ENCODE measurements around the gene RRP8.
A peak's percentile ranks its signal among the peaks of the same experiment; 100 is the strongest.

RRP8 gene

DNA sequence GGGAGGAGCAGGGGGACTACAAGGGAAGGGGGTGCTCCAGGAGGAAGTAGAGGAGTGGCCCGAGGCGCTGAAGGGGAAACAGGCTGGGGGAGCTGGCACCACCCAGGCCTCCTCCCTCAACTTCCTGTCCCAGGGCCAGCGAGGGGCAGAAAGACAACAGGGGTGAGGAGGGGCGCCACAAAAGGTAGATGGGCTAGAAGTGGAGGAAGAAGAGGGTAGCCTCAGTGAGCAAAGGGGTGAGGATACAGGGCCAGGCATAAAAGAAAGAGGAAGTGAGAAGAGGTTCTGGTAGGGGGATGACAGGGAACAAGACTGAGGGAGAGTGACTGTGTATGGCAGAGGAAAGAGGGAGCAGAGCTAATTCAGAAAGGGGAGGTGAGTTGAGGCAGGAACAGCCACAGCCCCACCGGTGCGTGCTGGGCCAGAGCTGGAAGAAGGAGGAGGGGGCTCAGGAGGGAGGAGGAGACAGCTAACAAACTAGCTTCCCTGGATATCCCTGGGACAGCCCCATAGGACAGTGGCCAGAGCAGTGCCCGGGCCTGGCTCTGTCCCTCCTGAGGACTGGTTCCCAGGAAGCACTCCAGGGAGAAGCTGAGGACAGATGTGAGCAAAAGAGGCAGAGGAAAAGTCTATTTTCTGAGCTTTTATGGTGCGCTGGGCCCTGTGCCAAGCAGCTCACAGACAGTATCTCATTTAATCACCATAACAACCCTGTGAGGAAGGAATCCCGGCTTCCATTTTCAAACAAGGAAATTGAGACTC lies 43.7 kb upstream of the RRP8 start:
- DNase-seq (ENCODE audit: extremely low read depth, low read depth): no peak
- TF ChIP-seq, protein P1, sequence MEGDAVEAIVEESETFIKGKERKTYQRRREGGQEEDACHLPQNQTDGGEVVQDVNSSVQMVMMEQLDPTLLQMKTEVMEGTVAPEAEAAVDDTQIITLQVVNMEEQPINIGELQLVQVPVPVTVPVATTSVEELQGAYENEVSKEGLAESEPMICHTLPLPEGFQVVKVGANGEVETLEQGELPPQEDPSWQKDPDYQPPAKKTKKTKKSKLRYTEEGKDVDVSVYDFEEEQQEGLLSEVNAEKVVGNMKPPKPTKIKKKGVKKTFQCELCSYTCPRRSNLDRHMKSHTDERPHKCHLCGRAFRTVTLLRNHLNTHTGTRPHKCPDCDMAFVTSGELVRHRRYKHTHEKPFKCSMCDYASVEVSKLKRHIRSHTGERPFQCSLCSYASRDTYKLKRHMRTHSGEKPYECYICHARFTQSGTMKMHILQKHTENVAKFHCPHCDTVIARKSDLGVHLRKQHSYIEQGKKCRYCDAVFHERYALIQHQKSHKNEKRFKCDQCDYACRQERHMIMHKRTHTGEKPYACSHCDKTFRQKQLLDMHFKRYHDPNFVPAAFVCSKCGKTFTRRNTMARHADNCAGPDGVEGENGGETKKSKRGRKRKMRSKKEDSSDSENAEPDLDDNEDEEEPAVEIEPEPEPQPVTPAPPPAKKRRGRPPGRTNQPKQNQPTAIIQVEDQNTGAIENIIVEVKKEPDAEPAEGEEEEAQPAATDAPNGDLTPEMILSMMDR (IDR thresholded peaks at IDR 0.05; ENCODE audit: low read depth, low read length): no peak

GRCh38 chr11:6646576-6646917 lies 43.1 kb upstream of the RRP8 start:
- TF ChIP-seq, protein P1 (IDR thresholded peaks at IDR 0.05; ENCODE audit: low read depth, low read length): no peak
- DNase-seq (ENCODE audit: extremely low read depth, low read depth): peak; percentile 48

GRCh38 chr11:6646071-6646470 lies 42.7 kb upstream of the RRP8 start:
- DNase-seq (ENCODE audit: extremely low read depth, low read depth): peak; percentile 37
- TF ChIP-seq, protein P1 (IDR thresholded peaks at IDR 0.05; ENCODE audit: low read depth, low read length): no peak

DNA sequence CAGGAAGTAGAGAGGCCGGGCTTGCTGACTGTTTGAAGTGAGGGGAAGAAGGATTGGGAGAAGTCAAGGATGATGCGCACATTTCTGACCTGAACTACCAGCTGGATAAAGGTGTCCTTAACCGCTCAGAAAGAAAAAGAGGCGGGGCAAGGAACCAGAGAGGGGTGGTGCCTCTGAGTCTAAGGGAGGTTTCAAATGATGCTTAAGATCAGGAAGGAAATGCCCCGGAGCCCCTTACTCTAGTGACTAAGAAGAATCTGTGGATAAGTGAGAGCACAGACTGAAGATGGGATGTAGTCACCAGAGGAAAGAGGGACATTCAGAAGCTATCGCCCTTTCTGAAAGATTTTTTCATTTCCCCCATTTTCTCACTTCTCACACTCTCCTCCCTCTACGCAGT lies 39.5 kb upstream of the RRP8 start:
- TF ChIP-seq, protein P1 (IDR thresholded peaks at IDR 0.05; ENCODE audit: low read depth, low read length): no peak
- no peak for DNase-seq (ENCODE audit: extremely low read depth, low read depth)

- TF ChIP-seq, protein P1 (IDR thresholded peaks at IDR 0.05; ENCODE audit: low read depth, low read length): no peak
- no peak for DNase-seq (ENCODE audit: extremely low read depth, low read depth)
These were observed 37.7 kb upstream of the RRP8 start for GRCh38 chr11:6640985-6641701.

DNA sequence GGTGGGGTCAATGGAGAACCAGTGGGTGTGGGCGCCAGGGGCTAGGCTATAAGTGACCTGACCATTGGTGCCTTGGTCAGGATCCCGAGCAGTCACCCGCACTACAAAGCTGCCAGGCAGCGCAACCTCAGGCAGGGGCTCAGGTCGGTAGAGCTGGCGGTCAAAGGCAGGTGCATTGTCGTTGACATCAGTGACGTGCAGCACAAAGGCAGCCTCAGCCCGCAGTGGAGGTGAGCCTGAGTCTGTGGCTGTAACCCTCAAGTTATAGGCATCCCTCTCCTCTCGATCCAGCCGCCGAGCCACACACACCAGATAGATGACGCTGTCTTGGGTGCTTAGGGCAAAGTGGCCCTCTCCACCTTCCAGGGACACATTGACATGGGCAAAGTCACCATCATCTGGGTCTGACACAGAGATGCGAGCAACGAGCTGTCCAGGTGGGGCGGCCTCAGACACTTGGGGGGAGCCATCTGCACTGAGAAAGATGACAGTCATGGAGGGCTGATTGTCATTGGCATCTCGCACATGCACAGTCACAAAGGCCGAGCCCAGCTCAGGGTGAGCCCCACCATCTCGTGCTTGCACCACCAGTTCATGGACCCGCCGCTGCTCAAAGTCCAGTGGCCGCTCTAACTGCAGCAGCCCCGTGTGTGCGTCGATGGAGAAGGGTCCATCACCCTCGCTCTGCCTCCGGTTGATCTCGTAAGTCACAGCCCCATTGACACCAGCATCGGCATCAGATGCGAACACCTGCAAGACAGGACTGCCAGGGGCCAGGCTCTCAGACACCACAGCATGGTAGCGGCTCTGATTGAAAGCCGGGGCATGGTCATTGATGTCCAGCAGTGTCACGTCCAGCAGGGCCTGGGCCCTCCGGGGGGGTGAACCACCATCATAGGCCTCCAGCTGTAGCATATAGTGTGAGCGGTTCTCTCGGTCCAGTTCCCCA lies 36.9 kb upstream of the RRP8 start:
- TF ChIP-seq, protein P1 (IDR thresholded peaks at IDR 0.05; ENCODE audit: low read depth, low read length): no peak
- DNase-seq (ENCODE audit: extremely low read depth, low read depth): no peak
